ENCODE results near the gene GTPBP2. TPM values are rescaled to one million over a fixed set of nuclear protein-coding genes. Genes with fewer than 3 reads are reported as not detected.

Gene GTPBP2
- total and polyA plus RNA-seq, 2 of the 13 experiments (the other 11 are each of a cell fraction or from before 2014, with no cell fraction given), result 26.9 to 88.2 TPM

DNA sequence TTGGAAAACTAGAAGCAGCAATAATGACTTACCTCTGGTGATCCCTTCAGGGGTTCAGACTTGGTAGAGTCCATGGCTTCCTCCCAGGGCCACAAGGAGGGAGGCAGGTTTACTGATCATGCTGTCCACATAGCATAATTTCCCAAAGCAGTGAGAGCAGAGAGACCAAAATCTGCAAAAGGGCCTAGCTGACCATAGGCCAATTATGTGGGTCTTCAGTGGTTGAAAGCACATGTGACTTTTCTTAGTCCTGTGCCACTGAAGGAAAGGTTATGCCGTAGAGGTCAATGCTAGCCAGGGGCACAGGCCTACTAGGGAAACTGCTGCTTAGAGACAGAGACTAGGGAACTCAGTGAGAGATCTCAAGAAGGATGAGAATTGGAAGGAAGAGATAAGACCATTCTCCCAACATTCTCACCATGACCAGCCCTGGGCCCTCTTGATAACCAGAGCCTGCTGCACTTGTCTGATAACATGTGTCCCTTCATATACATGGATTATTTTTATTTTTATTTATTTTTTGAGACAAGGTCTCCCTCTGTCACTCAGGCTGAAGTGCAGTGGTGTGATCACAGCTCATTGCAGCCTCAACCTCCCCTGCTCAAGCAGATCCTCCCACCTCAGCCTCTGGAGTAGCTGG lies 2.0 kb upstream of the GTPBP2 start:
- H2AFZ ChIP-seq (ENCODE audit: low read length), result no peak overlapping the region
- peaks cover 21% of the 10 kb centered on the region for H3K79me2 ChIP-seq (ENCODE audit: insufficient read depth, low read length)
- H3K4me1 ChIP-seq (ENCODE audit: insufficient read depth, low read length), result peaks cover 42% of the 10 kb centered on the region
- H4K20me1 ChIP-seq (ENCODE audit: insufficient read depth, low read length), result no peaks in the 10 kb centered on the region
- FAIRE-seq (no peak), DNase-seq (ENCODE audit: low spot score) (no peak), ATAC-seq (no peak)
- H3K27me3 ChIP-seq (ENCODE audit: control insufficient read depth in 1 of 2, insufficient read depth in 2 of 2, low read length in 2 of 2), result no peaks in the 10 kb centered on the region; a peak in 1 of 5 replicates
- POLR2A ChIA-PET, result interaction anchor here (0.9 to 3.0 kb wide), 6 partner anchors 11 to 261 kb away, joined by 3 to 55 read pairs (median 12); partner anchors contain the start of genes LRRC73, MRPS18A, RSPH9 and ZNF318
- WGBS (ENCODE audit: low lambda C conversion rate), result 76% methylated on average over 1 of the region's 1 CpG
- H3K9me3 ChIP-seq (ENCODE audit: low read length), result no peaks in the 10 kb centered on the region
- in situ Hi-C loops (cut with HindIII; ENCODE audit: extremely low pct_ligation_motif_present, low pct_unique_long_range_greater_than_20kb), result no loop called here
- H3K9ac ChIP-seq (ENCODE audit: insufficient read depth, low read depth, low read length), result no peak overlapping the region
- H3K36me3 ChIP-seq (replicated peaks in 1 of 2; ENCODE audit: control insufficient read depth in 1 of 2, insufficient read depth in 2 of 2, low read length in 2 of 2), result peaks cover 2 to 4% of the 10 kb centered on the region in 2 experiments
- no peak overlapping the region for H3K4me3 ChIP-seq (replicated peaks in 1 of 3; ENCODE audit: insufficient read depth in 1 of 3, low read depth in 2 of 3, low read length in 3 of 3)
- CTCF ChIA-PET (ENCODE audit: low intra/inter-chr PET ratio, low total read pairs), result no interaction called here
- H3K27ac ChIP-seq (ENCODE audit: extremely low read length, insufficient read depth, low read length), result no peak overlapping the region
- TF ChIP-seq KAT2B (IDR thresholded peaks at IDR 0.05; ENCODE audit: borderline replicate concordance, low read depth, low read length) (no peak), ZBTB7B (CRISPR knock-in tag; IDR thresholded peaks at IDR 0.05) (no peak), GATA4 (IDR thresholded peaks at IDR 0.05; ENCODE audit: borderline replicate concordance, low read depth) (no peak), DPF2 (CRISPR knock-in tag; IDR thresholded peaks at IDR 0.05; ENCODE audit: borderline replicate concordance, low read depth) (no peak), ZNF292 (CRISPR knock-in tag; IDR thresholded peaks at IDR 0.05; ENCODE audit: borderline replicate concordance, low read depth) (no peak), ZNF10 (CRISPR knock-in tag; IDR thresholded peaks at IDR 0.05; ENCODE audit: borderline replicate concordance, low read depth) (no peak), TCF7 (IDR thresholded peaks at IDR 0.05; ENCODE audit: low read depth) (no peak), TBP (CRISPR knock-in tag; IDR thresholded peaks at IDR 0.05) (no peak), ZNF460 (CRISPR knock-in tag; IDR thresholded peaks at IDR 0.05; ENCODE audit: borderline replicate concordance) (no peak), ZNF335 (CRISPR knock-in tag; IDR thresholded peaks at IDR 0.05) (no peak), CHCHD3 (CRISPR knock-in tag; IDR thresholded peaks at IDR 0.05) (no peak), RFXANK (CRISPR knock-in tag; IDR thresholded peaks at IDR 0.05) (no peak), HOXA9 (CRISPR knock-in tag; IDR thresholded peaks at IDR 0.05; ENCODE audit: borderline replicate concordance) (no peak), KLF11 (CRISPR knock-in tag; IDR thresholded peaks at IDR 0.05) (no peak)
- TF ChIP-seq, protein P1, sequence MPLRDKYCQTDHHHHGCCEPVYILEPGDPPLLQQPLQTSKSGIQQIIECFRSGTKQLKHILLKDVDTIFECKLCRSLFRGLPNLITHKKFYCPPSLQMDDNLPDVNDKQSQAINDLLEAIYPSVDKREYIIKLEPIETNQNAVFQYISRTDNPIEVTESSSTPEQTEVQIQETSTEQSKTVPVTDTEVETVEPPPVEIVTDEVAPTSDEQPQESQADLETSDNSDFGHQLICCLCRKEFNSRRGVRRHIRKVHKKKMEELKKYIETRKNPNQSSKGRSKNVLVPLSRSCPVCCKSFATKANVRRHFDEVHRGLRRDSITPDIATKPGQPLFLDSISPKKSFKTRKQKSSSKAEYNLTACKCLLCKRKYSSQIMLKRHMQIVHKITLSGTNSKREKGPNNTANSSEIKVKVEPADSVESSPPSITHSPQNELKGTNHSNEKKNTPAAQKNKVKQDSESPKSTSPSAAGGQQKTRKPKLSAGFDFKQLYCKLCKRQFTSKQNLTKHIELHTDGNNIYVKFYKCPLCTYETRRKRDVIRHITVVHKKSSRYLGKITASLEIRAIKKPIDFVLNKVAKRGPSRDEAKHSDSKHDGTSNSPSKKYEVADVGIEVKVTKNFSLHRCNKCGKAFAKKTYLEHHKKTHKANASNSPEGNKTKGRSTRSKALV (CRISPR knock-in tag; IDR thresholded peaks at IDR 0.05), result no peak
- intact Hi-C loops (cut with micrococcal nuclease; ENCODE audit: unreplicated experiment), result loop anchor here (2.0 kb wide), 1 partner anchor 40 kb away; no protein-coding TSS in a partner anchor
- no TSS peak for BruUV-seq (replicated peaks)
- no peak overlapping the region for H3K4me2 ChIP-seq (ENCODE audit: low read depth, low read length)
